ENCODE measurements around the gene PLPP6. TPM values are rescaled to one million over a fixed set of nuclear protein-coding genes. Genes with fewer than 3 reads are reported as not detected.
A peak's percentile ranks its signal among the peaks of the same experiment; 100 is the strongest.

The PLPP6 gene
- total RNA-seq, 3 donors from 2014 or later = 3.0 to 3.6 (median 3.1) TPM

DNA sequence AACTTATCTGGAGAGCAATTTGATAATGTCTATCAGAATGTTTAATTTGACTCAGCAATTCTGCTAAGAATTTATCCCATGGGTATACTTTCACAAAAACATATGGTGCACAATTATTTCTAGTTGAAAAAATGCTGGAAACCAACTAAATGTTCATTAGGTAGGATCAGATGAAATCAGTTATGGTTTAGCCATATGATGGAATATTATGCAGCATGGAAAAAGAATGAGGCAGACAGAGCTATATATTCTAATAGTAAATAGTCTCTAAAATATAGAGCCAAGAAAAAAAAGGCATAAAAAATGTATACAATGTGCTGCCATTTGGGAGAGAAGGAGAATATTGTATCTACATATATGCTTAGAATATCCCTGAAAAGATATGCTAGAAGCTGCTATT is 7.8 kb downstream of the PLPP6 start:
- Mint-ChIP-seq H3K27me3 (ENCODE audit: low read depth) (no peaks in the 10 kb centered on the region), H3K4me1 (ENCODE audit: low read depth) (peaks cover 41% of the 10 kb centered on the region), H3K4me3 (no peak overlapping the region), H3K36me3 (ENCODE audit: insufficient read depth) (no peaks in the 10 kb centered on the region), H3K9me3 (no peaks in the 10 kb centered on the region)
- DNase-seq (no peak), ATAC-seq (no peak)

DNA sequence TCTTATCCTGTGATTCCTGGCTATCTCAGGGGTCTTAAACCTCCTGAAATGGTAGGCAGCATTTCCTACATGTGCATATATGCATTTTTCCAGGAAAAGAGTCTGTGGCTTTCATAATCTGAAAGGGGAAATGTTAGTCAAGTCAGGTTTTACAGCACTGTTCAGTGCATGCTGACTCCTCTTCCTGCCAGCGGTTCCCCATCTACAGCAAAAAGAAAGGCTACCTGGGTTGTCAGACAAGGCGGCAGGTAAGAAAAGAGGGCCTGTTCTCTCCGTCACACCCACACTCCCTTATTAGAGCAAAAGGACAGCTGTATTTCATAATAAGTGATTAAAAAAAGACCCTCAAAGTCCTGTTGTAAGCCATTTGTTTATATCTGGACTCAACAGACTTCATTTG is 8.5 kb downstream of the PLPP6 start:
- no peak for DNase-seq
- H3K27me3 Mint-ChIP-seq (ENCODE audit: low read depth) = no peaks in the 10 kb centered on the region
- ATAC-seq = peak in 1 of 2 donors; percentile 33
- H3K4me3 Mint-ChIP-seq = no peak overlapping the region
- no peaks in the 10 kb centered on the region for H3K36me3 Mint-ChIP-seq (ENCODE audit: insufficient read depth)
- H3K9me3 Mint-ChIP-seq = no peaks in the 10 kb centered on the region
- peaks cover 34% of the 10 kb centered on the region for H3K4me1 Mint-ChIP-seq (ENCODE audit: low read depth)

DNA sequence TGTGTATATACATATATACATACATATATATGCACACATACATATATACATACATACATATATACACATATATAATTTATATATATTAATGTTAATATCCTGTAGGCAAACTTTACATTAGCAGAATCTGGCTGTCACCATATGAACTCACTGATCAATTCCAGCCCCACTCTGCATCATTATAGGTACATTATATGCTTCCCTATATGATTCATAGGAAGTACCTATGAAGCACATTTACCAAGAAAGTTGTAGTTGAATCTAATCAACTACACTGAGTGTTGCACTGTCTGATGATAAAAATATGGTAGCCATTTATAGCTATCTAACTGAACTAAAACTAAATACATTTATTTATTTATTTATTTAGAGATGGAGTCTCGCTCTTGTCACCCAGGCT is 9.6 kb downstream of the PLPP6 start:
- H3K4me3 Mint-ChIP-seq = no peak overlapping the region
- no peaks in the 10 kb centered on the region for H3K9me3 Mint-ChIP-seq
- no peaks in the 10 kb centered on the region for H3K36me3 Mint-ChIP-seq (ENCODE audit: insufficient read depth)
- DNase-seq (no peak), ATAC-seq (no peak)
- peaks cover 22% of the 10 kb centered on the region for H3K4me1 Mint-ChIP-seq (ENCODE audit: low read depth)
- no peaks in the 10 kb centered on the region for H3K27me3 Mint-ChIP-seq (ENCODE audit: low read depth)

DNA sequence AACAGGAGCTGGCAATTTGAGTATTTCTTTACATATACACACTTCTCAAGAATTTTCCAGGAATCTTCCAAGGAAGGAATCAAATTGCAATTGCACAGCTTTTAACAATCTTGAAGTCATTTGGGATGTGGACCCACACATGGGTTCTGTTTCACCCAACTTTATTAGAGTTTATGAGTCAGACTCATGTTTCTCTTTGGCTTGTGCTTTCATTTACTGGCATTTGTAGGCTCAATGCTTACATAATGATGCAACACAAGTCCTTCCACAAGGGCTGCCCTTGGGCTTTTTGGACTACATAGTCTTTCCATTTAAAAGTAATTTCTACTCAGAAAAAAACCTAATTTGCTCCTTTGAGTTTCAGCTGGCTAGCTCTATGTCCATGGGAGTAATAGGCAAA is 12.7 kb downstream of the PLPP6 start:
- Mint-ChIP-seq H3K27me3 (ENCODE audit: low read depth) (no peaks in the 10 kb centered on the region), H3K9me3 (no peaks in the 10 kb centered on the region), H3K4me3 (no peak overlapping the region), H3K4me1 (ENCODE audit: low read depth) (peaks cover 4% of the 10 kb centered on the region), H3K36me3 (ENCODE audit: insufficient read depth) (no peaks in the 10 kb centered on the region)
- DNase-seq (no peak), ATAC-seq (no peak)

- DNase-seq = no peak
- Mint-ChIP-seq H3K36me3 (ENCODE audit: insufficient read depth) (no peaks in the 10 kb centered on the region), H3K27me3 (ENCODE audit: low read depth) (no peaks in the 10 kb centered on the region), H3K4me1 (ENCODE audit: low read depth) (peaks cover 2% of the 10 kb centered on the region), H3K9me3 (no peaks in the 10 kb centered on the region), H3K4me3 (no peak overlapping the region)
- no peak for ATAC-seq
Measured at GRCh38 chr9:4677392-4677791, 15.3 kb downstream of the PLPP6 start.

DNA sequence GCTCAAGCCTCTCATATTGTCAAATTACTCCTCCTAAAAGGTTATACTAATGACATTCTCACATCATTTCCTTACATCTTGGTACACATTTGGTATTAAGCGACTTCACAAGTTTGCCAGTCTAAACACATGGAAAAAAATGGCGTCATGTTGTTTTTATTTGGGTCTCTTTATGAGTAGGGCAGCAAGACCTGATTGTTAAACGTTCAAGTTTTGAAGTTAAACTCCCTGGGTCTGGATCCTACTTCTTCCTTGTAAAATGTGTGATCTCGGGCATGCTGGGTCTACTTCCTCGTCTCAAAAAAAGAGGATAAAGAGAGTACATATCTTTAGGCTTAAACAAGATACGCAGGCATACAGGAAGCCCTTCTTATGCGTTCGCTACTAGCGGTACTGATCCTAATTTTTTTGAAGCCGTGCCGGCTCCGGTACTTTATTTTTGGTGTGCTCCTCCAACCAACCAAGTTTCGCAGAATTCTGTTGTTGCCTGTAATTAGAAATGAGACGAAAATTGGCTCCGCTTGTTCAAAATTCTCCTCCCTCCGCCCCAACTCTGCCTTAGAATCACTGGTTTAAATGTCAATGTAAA is 16.7 kb downstream of the PLPP6 start:
- peak; percentile 11 to 37 for ATAC-seq
- no peaks in the 10 kb centered on the region for H3K27me3 Mint-ChIP-seq (ENCODE audit: low read depth)
- no peak for DNase-seq
- no peaks in the 10 kb centered on the region for H3K9me3 Mint-ChIP-seq
- H3K4me1 Mint-ChIP-seq (ENCODE audit: low read depth) = peaks cover 9% of the 10 kb centered on the region
- H3K4me3 Mint-ChIP-seq = no peak overlapping the region
- H3K36me3 Mint-ChIP-seq (ENCODE audit: insufficient read depth) = peaks cover 5% of the 10 kb centered on the region

DNA sequence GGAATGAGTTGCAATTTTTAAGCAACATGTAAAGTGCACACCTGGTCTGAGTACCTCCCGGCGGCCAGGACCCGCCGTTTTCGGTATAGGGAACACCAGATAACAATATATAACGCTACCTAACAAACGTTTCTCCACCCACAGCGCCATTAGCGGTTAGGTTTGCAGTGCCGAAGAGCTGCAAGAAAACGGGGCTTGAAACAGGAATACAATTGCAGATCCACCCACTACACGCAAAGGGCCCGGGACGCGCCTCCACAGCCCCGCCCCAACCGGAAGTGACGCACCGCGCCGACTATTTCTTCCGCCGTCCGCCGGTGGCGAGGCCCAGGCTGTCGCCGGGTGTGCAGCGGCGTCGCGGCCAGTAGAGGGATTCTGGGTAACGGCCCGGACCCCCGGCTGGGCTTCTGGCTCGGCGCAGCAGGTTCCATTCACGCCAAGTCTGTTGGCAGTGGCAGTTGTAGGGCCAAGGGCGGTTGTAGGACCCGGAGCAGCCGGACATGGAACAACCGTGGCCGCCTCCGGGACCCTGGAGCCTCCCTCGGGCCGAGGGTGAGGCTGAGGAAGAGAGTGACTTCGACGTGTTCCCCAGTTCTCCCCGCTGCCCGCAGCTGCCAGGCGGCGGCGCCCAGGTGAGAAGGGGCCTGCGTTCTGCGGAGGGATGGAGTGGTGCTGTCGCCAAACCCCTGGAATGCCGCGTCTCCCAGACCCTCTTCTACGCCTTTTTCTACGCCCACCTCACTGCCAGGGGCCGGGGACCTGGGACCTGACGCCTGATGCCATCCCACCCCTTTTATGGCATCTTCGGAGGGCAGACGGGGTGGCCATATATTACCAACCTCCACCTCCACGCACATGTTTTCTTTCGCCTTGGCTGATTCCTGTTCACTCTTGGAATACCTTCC is 17.4 kb downstream of the PLPP6 start, which contains the start of gene CDC37L1:
Gene CDC37L1 (plus strand): TSS at position 302 of the 905 bp plus-strand sequence. CDS start 199 bp downstream, at position 501.
- H3K27me3 Mint-ChIP-seq (ENCODE audit: low read depth) = no peaks in the 10 kb centered on the region
- H3K9me3 Mint-ChIP-seq = no peaks in the 10 kb centered on the region
- H3K36me3 Mint-ChIP-seq (ENCODE audit: insufficient read depth) = peaks cover 7% of the 10 kb centered on the region
- peaks cover 13% of the 10 kb centered on the region for H3K4me1 Mint-ChIP-seq (ENCODE audit: low read depth)
- ATAC-seq (peak; percentile 97), DNase-seq (peak; percentile 99)
- H3K4me3 Mint-ChIP-seq = no peak within 1 kb of the TSS

DNA sequence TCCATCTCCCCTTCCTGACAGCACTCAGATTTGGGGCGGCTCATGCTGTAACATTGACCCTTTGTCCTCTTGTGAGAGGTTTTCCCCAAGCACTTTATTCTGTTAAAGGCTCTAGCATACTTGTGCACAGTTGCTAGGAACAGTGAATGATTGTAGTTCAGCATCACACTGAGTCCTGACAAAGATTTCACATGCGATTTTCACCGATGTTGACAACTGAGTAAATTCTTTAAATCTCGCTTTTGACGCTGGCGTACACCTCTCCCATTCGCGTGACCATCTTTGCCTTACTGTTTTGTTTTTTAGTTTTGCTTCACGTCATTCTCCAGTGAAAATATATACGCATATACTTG is 18.1 kb downstream of the PLPP6 start:
- no peak overlapping the region for H3K4me3 Mint-ChIP-seq
- no peaks in the 10 kb centered on the region for H3K27me3 Mint-ChIP-seq (ENCODE audit: low read depth)
- H3K9me3 Mint-ChIP-seq = no peaks in the 10 kb centered on the region
- peaks cover 19% of the 10 kb centered on the region for H3K4me1 Mint-ChIP-seq (ENCODE audit: low read depth)
- DNase-seq = no peak
- peaks cover 12% of the 10 kb centered on the region for H3K36me3 Mint-ChIP-seq (ENCODE audit: insufficient read depth)
- ATAC-seq = no peak

- H3K27me3 Mint-ChIP-seq (ENCODE audit: low read depth) = no peaks in the 10 kb centered on the region
- DNase-seq (no peak), ATAC-seq (no peak)
- peaks cover 23% of the 10 kb centered on the region for H3K4me1 Mint-ChIP-seq (ENCODE audit: low read depth)
- no peaks in the 10 kb centered on the region for H3K9me3 Mint-ChIP-seq
- H3K4me3 Mint-ChIP-seq = no peak overlapping the region
- H3K36me3 Mint-ChIP-seq (ENCODE audit: insufficient read depth) = peaks cover 17% of the 10 kb centered on the region
Measured at GRCh38 chr9:4680750-4681149, 18.7 kb downstream of the PLPP6 start.

GRCh38 chr9:4684820-4685219 is 22.7 kb downstream of the PLPP6 start:
- Mint-ChIP-seq H3K36me3 (ENCODE audit: insufficient read depth) (peaks cover 26% of the 10 kb centered on the region), H3K4me3 (no peak overlapping the region), H3K4me1 (ENCODE audit: low read depth) (peaks cover 40% of the 10 kb centered on the region), H3K9me3 (no peaks in the 10 kb centered on the region), H3K27me3 (ENCODE audit: low read depth) (no peaks in the 10 kb centered on the region)
- ATAC-seq = no peak
- DNase-seq = no peak

DNA sequence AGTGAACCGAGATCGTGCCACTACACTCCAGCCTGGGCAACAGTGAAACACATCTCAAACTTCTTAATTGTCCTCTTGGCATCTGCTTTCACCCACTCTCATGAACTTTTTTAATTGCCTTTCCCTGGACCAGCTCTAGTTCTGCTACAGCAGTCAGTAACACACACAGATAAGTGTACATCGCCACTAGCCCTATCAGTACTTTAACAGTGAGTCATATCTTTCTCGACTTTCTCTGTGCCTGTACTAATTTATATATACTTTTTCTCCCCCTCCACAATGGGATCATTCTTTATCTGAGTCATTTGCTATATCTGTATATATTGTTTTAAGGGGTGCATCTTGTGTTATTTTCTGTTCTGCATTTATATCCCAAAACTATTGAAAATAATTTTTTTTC is 24.0 kb downstream of the PLPP6 start:
- H3K4me3 Mint-ChIP-seq = no peak overlapping the region
- H3K36me3 Mint-ChIP-seq (ENCODE audit: insufficient read depth) = peaks cover 36% of the 10 kb centered on the region
- no peak for ATAC-seq

GRCh38 chr9:4686584-4686983 is 24.5 kb downstream of the PLPP6 start:
- Mint-ChIP-seq H3K4me3 (no peak overlapping the region), H3K4me1 (ENCODE audit: low read depth) (peaks cover 56% of the 10 kb centered on the region), H3K36me3 (ENCODE audit: insufficient read depth) (peaks cover 40% of the 10 kb centered on the region), H3K9me3 (no peaks in the 10 kb centered on the region), H3K27me3 (ENCODE audit: low read depth) (no peaks in the 10 kb centered on the region)
- ATAC-seq = no peak
- DNase-seq = no peak

More for the DNA sequence above, 24.0 kb downstream of the PLPP6 start:
- Mint-ChIP-seq H3K4me1 (ENCODE audit: low read depth) (peaks cover 52% of the 10 kb centered on the region), H3K27me3 (ENCODE audit: low read depth) (no peaks in the 10 kb centered on the region), H3K9me3 (no peaks in the 10 kb centered on the region)
- no peak for DNase-seq

GRCh38 chr9:4689021-4689420 is 26.9 kb downstream of the PLPP6 start:
- H3K36me3 Mint-ChIP-seq (ENCODE audit: insufficient read depth) = peaks cover 44% of the 10 kb centered on the region
- no peaks in the 10 kb centered on the region for H3K27me3 Mint-ChIP-seq (ENCODE audit: low read depth)
- H3K9me3 Mint-ChIP-seq = no peaks in the 10 kb centered on the region
- H3K4me3 Mint-ChIP-seq = no peak overlapping the region
- ATAC-seq (no peak), DNase-seq (no peak)
- H3K4me1 Mint-ChIP-seq (ENCODE audit: low read depth) = peaks cover 50% of the 10 kb centered on the region

GRCh38 chr9:4689687-4690104 is 27.6 kb downstream of the PLPP6 start:
- no peak for DNase-seq
- Mint-ChIP-seq H3K9me3 (no peaks in the 10 kb centered on the region), H3K4me3 (peak overlapping the region; percentile 26), H3K36me3 (ENCODE audit: insufficient read depth) (peaks cover 44% of the 10 kb centered on the region), H3K4me1 (ENCODE audit: low read depth) (peaks cover 44% of the 10 kb centered on the region), H3K27me3 (ENCODE audit: low read depth) (no peaks in the 10 kb centered on the region)
- peak; percentile 89 to 91 for ATAC-seq

- peaks cover 40% of the 10 kb centered on the region for H3K4me1 Mint-ChIP-seq (ENCODE audit: low read depth)
- H3K4me3 Mint-ChIP-seq = peak overlapping the region; percentile 26
- peak; percentile 29 to 39 for ATAC-seq
- DNase-seq = no peak
- peaks cover 40% of the 10 kb centered on the region for H3K36me3 Mint-ChIP-seq (ENCODE audit: insufficient read depth)
- no peaks in the 10 kb centered on the region for H3K27me3 Mint-ChIP-seq (ENCODE audit: low read depth)
- no peaks in the 10 kb centered on the region for H3K9me3 Mint-ChIP-seq
Measured at GRCh38 chr9:4690144-4690543, 28.1 kb downstream of the PLPP6 start.

All from activated T-cell treated with anti-CD3 and anti-CD28 coated beads, Interleukin-2, amount 50 U/mL, for 4 hours (primary cell).